Measurements from ENCODE around the gene KCNG1. TPM values are rescaled to one million over a fixed set of nuclear protein-coding genes. Genes with fewer than 3 reads are reported as not detected.

KCNG1 gene
- total RNA-seq, 1 experiment from 2014 or later, result 22.9 TPM

DNA sequence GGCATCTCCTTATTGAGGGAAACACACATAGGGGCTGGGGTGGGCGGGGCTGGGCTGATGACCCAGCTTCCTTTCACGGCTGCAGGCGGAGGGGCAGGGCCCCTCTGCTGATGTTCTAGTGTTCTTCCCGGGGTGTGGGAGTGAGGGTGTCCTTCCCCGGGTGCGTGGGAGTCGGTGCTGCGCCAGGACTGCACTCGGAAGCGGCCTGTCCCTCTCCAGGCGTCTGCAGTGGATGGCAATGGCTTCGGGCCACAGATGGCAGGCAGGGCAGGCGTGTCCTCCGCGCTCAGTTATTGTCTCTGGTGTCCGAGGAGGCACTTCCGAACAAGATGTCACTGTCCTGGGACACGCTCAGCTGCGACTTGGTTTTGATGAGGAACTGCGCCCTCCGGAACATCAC is 19.2 kb downstream of the KCNG1 start:
- in situ Hi-C loops (cut with HindIII; ENCODE audit: low pct_unique_long_range_greater_than_20kb, low sequenced_read_pairs), result no loop called here
- no peak for DNase-seq (ENCODE audit: low read depth, low spot score)

GRCh38 chr20:51002633-51003032 is 20.3 kb downstream of the KCNG1 start:
- DNase-seq (ENCODE audit: low read depth, low spot score), result no peak
- in situ Hi-C loops (cut with HindIII; ENCODE audit: low pct_unique_long_range_greater_than_20kb, low sequenced_read_pairs), result no loop called here

DNA sequence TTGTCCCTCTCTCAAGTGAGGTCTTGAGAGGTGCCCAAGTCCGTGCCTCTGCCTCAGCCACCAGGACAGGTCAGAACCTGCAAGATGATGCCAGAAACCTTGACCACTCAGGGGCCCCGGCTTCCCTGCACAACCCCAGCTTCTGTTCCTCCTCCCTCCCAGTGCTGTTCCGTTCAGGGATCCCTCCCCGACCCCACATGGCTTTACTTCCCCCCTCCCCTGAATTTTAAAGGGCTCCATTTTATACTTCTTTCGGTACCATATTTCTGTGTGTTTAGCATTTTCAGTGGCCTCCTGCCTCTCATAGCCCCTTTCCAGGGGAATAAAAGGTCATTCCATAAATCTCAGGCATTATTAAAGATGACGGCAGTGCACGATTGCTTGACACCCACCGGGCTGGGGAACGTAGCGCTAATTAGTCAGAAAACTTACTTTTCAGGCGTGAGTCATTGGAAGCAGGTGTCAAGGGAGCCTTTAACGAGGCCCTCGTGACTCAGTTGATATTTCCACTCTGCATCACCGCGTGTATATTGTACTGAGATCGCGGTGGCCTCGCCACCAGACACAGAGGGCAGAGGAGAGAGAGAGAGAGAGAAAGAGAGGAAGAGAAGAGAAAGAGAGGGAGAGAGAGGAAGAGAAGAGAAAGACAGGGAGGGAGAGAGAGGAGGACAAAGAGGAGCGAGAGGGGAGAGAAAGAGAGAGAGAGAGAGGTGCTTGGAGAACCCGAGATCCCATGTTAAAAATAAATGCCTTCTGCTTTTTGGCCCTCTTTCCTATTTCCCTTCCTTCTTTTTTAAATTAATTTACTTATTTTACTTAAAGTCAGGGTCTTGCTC is 21.3 kb downstream of the KCNG1 start:
- in situ Hi-C loops (cut with HindIII; ENCODE audit: low pct_unique_long_range_greater_than_20kb, low sequenced_read_pairs), result no loop called here
- no peak for DNase-seq (ENCODE audit: low read depth, low spot score)

GRCh38 chr20:50999355-50999754 is 23.6 kb downstream of the KCNG1 start:
- in situ Hi-C loops (cut with HindIII; ENCODE audit: low pct_unique_long_range_greater_than_20kb, low sequenced_read_pairs), result loop anchor here (25.0 kb wide), 1 partner anchor 313 kb away; no protein-coding TSS in a partner anchor
- DNase-seq (ENCODE audit: low read depth, low spot score), result no peak

DNA sequence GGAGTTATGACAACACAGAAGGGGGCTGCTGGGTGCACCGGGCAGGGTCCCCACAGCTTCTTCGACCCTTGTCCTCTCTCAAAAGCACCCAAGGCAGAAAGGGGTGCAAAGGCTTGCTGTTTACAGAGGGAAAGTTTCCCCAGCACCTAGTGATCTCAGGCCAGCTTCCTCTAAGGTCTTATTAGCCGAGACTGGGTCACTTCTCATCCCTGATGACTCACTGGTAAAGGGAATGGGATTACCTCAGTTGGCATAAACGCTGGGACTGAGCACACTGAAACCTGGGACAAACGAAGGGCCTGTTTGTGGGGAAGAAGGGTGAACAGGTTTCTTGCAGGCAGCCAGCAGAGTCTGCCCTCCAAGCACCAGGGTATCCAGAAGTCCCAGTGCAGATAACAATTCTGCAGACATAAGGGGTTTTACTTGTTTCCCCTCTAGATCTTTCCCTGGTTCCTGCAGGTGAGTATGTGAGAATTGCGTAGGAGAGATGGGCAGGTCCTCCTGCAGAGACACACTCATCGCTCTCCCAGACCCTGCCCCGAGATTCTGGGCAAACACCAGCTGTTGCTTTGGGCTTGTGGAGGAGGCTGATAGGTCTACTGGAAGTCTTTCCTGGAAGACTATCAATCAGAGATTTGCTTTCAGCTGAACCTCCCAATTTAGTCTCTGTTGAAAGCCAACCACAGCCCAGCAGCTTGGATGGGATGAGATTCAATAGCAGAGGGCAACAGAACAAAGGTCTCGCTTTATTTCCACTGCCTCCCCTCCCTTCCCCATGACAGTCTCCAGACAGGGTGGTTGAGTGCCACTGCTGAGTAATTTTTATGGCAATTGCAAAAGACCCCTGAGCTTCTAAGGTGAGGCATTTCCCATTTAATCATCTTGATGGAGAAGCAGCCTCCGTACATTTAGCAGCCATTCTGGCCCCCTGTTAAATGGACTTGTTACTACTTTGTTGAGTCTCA is 25.7 kb downstream of the KCNG1 start:
- peak; percentile 64 for DNase-seq (ENCODE audit: low read depth, low spot score)
- in situ Hi-C loops (cut with HindIII; ENCODE audit: low pct_unique_long_range_greater_than_20kb, low sequenced_read_pairs), result loop anchor here (25.0 kb wide), 1 partner anchor 315 kb away; no protein-coding TSS in a partner anchor

DNA sequence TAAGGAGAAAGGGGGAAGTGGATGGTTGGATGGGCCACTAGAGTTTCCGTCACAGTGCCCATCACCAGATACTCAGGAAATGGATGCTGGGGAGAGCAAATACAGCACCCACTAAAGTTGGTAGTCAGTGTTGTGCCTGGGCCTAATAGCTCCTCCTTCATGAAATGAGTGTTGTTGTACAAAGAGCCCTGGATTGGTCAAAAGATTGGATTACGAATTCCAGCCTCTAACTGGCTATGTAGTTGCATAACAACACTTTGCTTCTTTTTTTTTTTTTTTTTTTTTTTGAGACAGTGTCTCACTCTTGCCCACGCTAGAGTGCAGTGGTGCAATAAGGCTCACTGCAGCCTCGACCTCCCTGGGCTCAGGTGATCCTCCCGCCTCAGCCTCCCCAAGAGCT is 27.4 kb downstream of the KCNG1 start:
- in situ Hi-C loops (cut with HindIII; ENCODE audit: low pct_unique_long_range_greater_than_20kb, low sequenced_read_pairs), result loop anchor here (25.0 kb wide), 1 partner anchor 317 kb away; no protein-coding TSS in a partner anchor
- DNase-seq (ENCODE audit: low read depth, low spot score), result no peak

GRCh38 chr20:50993876-50994275 is 29.0 kb downstream of the KCNG1 start:
- in situ Hi-C loops (cut with HindIII; ENCODE audit: low pct_unique_long_range_greater_than_20kb, low sequenced_read_pairs), result loop anchor here (25.0 kb wide), 1 partner anchor 318 kb away; no protein-coding TSS in a partner anchor
- DNase-seq (ENCODE audit: low read depth, low spot score), result no peak

- DNase-seq (ENCODE audit: low read depth, low spot score), result peak; percentile 97
- in situ Hi-C loops (cut with HindIII; ENCODE audit: low pct_unique_long_range_greater_than_20kb, low sequenced_read_pairs), result loop anchor here (25.0 kb wide), 1 partner anchor 319 kb away; no protein-coding TSS in a partner anchor
These were observed 30.0 kb downstream of the KCNG1 start for GRCh38 chr20:50992733-50993457.

GRCh38 chr20:50992336-50992732 is 30.6 kb downstream of the KCNG1 start:
- DNase-seq (ENCODE audit: low read depth, low spot score), result no peak
- in situ Hi-C loops (cut with HindIII; ENCODE audit: low pct_unique_long_range_greater_than_20kb, low sequenced_read_pairs), result loop anchor here (25.0 kb wide), 1 partner anchor 320 kb away; no protein-coding TSS in a partner anchor

DNA sequence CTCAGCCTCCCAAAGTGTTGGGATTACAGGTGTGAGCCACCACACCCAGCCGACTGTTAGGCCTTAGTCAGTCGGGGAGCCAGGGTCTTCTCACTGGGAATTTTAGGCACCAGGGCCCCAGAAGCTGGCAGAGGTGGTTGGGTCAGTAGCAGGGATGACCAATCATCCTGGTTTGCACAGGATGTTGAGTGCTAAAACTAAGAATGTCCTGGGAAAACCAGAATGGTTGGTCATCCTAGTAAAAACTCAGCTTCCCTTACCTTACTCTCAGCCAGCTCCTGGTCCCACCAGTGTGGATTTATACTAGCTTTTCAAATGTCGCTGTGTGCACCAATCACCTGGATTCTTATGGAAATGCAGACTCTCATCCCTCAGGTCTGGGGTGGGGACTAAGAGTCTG is 31.8 kb downstream of the KCNG1 start:
- in situ Hi-C loops (cut with HindIII; ENCODE audit: low pct_unique_long_range_greater_than_20kb, low sequenced_read_pairs), result loop anchor here (25.0 kb wide), 1 partner anchor 321 kb away; no protein-coding TSS in a partner anchor
- DNase-seq (ENCODE audit: low read depth, low spot score), result no peak

DNA sequence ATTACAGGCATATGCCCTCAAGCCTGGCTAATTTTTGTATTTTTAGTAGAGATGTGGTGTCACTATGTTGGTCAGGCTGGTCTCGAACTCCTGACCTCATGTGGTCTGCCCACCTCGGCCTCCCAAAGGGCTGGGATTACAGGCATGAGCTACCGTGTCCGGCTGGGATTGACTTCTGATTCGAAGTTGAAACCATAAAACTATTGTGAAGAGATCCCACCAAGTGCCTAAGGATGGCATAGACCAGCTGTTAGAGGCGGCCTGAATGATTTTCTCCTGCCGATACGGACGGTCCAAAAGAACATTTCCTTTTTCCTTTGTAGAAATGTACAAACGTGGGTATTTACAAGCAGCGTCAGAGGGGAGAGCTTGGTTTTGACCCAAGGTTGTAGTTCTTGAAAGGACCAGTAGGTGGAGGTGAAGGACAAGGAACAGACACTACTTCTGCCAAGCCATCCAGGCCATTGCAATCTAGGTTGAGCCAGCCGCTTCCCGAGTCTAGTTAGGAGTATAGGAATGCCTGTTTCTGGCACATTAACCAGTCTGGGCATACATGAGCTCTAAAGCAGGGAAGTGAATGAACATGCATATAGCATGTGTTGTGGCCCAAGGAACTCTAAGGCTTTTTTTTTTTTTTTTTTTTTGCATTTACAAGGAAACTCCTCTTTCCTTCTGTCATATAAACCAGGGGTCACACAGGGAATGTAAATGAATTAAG is 35.3 kb downstream of the KCNG1 start:
- in situ Hi-C loops (cut with HindIII; ENCODE audit: low pct_unique_long_range_greater_than_20kb, low sequenced_read_pairs), result loop anchor here (25.0 kb wide), 1 partner anchor 325 kb away; no protein-coding TSS in a partner anchor
- DNase-seq (ENCODE audit: low read depth, low spot score), result peak; percentile 94

- DNase-seq (ENCODE audit: low read depth, low spot score), result no peak
- in situ Hi-C loops (cut with HindIII; ENCODE audit: low pct_unique_long_range_greater_than_20kb, low sequenced_read_pairs), result loop anchor here (25.0 kb wide), 1 partner anchor 329 kb away; no protein-coding TSS in a partner anchor
These were observed 39.6 kb downstream of the KCNG1 start for GRCh38 chr20:50983321-50983720.

GRCh38 chr20:50982363-50982762 is 40.5 kb downstream of the KCNG1 start:
- peak; percentile 86 for DNase-seq (ENCODE audit: low read depth, low spot score)
- in situ Hi-C loops (cut with HindIII; ENCODE audit: low pct_unique_long_range_greater_than_20kb, low sequenced_read_pairs), result loop anchor here (25.0 kb wide), 1 partner anchor 330 kb away; no protein-coding TSS in a partner anchor

GRCh38 chr20:50981714-50982048 is 41.2 kb downstream of the KCNG1 start:
- in situ Hi-C loops (cut with HindIII; ENCODE audit: low pct_unique_long_range_greater_than_20kb, low sequenced_read_pairs), result loop anchor here (25.0 kb wide), 1 partner anchor 331 kb away; no protein-coding TSS in a partner anchor

DNA sequence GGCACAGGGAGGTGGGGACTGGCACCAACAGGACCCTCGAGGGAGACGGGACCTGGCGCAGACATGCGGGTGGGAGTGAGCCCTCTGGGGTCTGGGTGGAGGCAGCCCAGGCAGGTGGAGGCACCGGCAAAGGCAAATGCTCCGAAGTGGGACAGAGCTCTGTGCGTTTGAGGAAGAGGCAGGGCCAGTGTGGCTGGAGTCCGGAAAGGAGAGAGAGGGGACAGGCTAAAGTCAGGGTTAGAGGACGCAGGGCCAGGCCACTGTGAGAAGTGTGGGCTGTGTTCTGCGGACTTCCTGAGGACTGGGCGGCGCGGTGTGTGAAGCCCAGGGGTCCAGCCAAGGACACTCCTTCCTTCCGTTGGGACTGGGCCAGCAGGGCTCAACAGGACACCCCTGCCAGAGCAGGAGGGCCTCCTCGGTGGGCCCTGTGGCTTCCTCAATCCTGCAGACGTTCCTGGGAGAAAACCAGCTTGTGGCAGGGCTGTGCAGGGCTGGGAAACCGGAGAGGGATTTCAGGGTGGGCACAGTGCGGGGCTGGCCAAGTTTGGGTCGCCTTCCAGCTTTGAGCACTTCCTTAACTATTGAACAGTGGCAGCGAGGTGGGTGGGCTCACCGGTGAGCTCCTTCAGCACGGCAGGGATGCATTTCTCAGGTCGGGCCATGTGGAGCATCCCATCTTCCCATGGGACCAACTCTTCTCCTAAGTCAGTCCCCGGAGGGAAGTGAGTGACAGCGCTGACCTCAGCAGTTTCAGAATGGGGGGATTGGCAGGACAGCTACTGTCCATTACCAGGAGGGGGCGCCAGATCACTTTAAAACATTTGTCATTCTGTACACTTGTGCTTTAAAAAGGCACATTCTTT is 41.8 kb downstream of the KCNG1 start:
- in situ Hi-C loops (cut with HindIII; ENCODE audit: low pct_unique_long_range_greater_than_20kb, low sequenced_read_pairs), result loop anchor here (25.0 kb wide), 1 partner anchor 331 kb away; no protein-coding TSS in a partner anchor
- peak; percentile 80 for DNase-seq (ENCODE audit: low read depth, low spot score)

More at GRCh38 chr20:50981714-50982048, 41.2 kb downstream of the KCNG1 start:
- no peak for DNase-seq (ENCODE audit: low read depth, low spot score)

All from SK-MEL-5 (cell line).